DLD1 (cell line): ENCODE results near the gene UBN1.
"Not testable (repeated sequence)": the region's sequence is repeated elsewhere in the genome, so short reads cannot be mapped to it uniquely, and the experiment has no call there.

ENCODE experiments used
- in situ Hi-C: cut with HindIII; loops from 2 replicates; pipeline ENCODE4 v1.10.0; 2017; ENCODE audit warnings: low sequenced_read_pairs

UBN1 gene

DNA sequence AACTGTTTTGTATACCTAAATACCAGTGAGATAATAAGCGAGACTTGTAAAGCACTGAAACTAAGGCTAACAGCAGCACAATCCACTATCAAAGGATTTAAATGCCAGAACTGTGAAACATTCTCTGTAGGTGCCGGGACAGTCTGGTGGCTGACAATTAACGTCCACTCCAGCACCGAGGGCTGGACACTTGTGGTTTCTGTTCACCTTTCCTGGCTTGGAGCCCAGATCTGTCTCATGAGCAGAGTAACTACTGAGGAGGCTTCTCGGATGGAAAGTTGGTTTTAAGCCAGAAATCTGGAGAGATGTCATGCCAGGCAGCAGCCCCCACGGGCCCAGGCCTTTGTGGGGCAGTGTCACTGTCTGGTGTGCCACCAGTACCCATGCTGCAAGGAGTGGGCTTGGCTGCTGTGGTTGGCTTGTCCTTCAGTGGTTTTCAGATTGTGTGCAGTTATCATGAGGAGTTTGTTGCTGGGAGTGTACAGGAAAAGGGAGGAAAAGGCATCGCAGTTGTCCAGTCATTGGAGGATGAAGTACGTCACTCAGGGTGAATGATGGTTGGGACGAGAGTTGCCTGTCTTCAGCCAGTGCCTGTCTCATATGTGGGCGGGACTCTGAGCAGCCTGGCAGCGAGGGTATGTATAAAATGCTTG is 35.5 kb downstream of the UBN1 start:
- in situ Hi-C loops: no loop called here

DNA sequence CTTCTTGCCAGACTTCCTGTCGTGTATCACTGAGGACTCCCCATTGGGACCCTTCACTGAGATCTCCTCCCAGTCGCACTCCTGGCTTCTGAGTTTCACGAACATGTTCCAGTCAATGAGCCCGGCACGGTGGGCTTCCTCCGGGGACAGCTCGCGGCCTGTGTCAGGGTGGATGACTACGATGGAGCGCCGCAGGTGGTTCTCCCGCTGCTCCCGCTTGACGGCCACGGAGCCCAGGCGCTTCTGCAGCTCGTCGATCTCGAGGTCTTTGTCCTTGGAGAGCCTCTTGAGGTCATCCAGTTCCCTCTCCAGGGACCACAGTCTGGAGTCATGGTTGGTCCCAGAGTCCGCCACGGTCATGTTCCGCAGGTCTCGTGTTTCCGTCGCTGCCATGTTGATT is 36.2 kb downstream of the UBN1 start:
- in situ Hi-C loops: no loop called here

DNA sequence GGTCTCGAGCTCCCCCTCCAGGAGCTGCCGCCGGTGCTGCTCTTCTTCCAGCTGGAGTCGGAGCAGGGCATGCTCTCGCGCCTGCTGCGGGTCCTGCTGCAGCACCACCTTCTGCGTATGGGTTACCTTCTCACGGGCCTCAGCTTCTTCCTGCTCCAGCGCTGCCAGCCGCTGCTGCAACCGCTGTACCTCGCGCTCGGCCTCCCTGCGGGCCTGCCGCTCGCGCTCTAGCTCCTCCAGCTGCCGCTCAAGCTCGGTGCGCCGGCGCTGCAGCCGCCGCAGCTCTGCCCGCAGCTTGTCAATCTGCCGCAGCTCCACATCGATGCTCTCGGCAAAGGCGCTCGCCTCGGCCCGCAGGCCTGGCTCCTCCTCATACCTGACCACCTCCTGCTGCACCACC is 36.9 kb downstream of the UBN1 start:
- in situ Hi-C loops: no loop called here

DNA sequence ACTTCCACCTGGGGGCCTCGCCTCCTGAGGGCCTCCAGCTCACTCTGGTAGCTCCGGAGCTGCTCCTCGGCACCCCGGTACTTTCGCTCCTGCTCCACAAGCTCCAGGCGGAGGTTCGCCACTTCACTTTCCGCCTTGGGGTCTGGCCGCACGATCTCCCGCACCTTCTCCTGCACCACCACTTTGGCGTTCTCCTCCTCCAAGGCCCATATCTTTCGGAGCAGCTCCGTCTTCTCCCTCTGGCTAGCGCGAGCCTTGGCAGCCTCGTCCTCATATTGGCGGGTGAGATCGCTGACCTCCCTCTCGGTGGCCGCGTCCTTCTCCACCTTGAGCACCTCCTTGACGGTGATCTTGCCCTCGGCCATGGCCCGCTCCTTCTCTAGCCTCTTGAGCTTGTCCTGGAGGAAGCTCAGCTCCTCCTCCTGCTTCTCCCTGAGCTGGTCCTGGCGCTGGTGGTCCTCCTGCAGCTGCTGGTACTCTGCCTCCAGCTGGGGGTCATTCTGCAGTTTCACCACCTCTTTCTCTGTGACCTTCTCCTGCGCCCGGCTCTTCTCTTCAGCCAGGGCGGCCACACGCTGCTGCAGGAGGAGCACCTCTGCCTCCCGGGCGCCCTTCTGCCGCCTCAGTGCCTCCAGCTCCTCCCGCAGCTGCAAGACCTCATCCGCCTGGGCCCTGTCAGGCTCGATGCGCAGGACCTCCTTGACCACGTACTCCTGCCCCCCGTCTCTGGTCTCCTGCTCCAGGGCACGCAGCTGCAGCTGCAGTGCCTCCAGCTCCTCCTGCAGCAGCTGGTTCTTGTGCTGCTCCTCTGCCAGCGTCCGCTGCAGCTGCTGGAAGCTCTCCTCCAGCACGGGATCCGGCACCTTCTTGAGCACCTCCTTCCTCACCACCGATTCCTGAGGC is 37.9 kb downstream of the UBN1 start:
- in situ Hi-C loops: no loop called here

DNA sequence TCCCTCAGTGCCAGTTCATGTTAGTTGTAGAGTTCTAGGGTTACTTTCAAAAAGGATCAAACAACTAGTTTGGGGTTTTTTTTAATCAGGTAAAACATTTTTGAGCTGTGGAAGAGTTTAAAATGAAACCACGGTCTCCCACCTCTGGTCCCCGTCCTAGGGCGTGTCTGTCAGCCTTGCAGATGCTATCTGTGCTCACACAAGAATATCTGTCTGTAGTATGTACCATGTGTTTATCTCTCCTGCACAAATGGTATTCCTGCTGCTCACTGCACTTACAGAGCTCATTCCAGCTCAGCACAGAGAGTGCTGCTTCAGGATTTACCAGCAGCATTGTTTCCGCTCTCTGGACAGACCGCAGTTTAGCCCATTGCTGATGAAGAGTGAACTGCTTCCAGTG is 38.9 kb downstream of the UBN1 start:
- in situ Hi-C loops: no loop called here

DNA sequence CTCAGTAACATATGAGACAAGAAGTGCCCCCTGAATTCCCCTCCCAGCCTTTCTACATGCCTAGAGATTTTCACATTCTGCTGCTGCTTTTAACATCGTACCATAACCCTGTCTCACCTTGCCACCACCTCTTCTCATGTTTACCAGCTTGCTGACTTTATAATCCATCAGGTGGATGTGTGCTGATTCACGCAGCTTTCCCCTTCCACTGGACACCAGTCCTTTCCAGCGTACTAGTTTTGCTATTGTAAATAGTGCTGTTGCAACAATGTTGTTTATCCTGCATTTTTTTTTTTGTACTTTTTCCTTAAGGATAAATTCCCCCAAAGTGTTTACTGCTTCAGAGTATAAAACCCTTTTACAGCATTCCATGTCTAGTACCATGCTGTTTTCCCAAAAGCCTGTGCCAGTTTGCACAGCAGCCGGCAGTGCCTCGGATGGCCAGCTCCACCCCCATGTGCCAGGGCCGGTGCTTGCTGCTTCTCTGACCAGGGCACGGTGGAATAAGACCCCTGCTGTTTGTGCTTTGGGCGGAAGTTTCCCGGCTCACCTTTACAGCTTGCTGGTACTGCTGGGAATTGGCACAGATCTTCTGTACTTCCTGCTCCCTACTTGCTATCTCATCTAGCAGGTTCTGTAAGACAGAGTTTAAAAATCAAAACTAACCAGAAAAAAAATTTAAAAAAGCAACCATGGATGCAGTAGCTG is 41.3 kb downstream of the UBN1 start:
- in situ Hi-C loops: no loop called here

DNA sequence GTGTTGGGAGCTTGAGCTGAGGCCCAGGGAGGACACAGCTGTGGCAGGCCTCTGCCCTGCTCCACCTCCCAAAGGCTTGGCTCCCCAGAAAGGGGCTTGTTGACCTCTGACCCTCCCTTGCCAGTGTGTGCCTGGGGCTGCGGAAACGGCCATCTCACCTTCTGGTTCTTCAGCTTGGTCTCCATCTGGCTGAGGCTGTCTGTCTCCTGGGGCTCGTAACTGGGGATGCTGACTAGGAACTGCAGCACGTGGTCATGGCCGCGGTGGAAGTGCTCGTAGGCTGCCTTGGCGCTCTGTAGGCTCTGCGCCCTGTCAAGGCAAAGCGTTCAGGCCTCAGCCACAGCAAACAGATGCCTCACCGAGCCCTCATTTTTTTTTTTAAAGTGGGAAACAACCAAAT is 42.7 kb downstream of the UBN1 start:
- in situ Hi-C loops: no loop called here

DNA sequence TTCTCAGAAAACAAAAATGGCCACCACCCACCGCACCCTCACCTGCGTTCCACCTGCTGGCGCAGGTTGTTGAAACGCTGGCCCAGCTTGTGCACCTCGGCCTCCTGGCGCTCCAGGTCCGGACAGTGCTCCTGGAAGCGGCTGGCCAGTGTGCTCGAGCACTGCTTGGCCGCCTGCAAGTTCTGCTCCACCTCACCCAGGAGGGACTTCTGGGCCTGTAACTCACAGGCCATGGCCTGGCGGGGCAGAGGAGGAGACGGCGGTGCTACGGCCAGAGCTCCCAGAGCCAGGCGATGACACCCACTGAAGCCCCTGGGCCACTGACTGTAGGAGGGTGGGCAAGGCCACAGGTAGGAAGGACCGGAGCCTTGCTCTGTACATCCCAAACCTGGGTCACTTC is 43.4 kb downstream of the UBN1 start:
- in situ Hi-C loops: no loop called here

DNA sequence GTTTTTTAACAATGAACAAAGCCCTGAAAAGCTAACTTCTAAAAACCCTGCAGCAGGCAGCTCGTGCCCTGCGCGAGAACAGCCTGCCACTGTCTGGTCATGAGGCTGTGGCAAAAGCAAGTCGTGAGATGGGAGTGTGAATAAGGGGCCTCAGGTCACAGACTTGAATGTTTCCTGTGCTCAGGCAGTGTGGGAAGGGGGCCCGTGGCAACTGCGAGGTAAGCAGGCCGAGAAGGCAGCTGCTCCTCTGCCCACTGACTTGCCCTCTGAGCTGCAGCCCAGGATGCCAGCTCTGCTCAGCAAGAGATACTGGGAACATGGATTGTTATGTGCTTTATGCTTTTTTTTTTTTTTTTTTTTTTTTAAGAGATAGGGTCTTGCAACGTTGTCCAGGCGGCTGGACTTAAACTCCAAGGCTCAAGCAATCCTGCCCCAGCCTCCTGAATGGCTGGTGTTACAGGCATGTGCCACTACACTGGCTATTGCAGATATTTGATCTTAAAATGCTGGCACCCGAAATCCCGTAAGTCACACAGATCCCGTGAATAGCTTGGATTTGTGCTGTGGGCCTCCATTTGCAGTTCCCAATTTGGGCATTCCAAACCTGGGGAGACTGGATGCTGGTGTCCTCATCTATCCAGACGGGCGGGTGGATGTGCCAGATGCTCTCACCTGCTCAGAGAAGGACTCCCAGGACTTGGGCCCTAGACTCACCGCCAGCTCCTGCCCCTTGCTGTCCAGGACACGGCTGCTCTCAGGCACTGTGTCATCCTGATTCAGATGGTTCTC is 44.0 kb downstream of the UBN1 start:
- in situ Hi-C loops: no loop called here

DNA sequence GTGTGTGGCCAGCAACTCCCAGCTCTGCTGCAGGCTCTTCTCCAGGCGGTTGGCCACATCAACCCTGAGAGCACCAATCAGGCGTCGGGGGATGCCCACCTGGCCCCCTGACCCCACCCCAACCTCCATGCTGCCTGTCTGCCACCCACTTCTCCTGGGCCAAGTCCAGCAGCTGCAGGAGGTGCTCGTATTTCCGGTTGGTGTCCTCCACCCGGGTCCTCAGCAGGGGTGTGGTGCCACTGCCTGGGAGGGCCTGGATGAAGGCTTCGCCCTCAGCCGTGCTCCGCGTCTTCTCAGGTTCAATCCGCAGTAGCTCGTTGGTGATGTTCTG is 44.6 kb downstream of the UBN1 start:
- in situ Hi-C loops: no loop called here

DNA sequence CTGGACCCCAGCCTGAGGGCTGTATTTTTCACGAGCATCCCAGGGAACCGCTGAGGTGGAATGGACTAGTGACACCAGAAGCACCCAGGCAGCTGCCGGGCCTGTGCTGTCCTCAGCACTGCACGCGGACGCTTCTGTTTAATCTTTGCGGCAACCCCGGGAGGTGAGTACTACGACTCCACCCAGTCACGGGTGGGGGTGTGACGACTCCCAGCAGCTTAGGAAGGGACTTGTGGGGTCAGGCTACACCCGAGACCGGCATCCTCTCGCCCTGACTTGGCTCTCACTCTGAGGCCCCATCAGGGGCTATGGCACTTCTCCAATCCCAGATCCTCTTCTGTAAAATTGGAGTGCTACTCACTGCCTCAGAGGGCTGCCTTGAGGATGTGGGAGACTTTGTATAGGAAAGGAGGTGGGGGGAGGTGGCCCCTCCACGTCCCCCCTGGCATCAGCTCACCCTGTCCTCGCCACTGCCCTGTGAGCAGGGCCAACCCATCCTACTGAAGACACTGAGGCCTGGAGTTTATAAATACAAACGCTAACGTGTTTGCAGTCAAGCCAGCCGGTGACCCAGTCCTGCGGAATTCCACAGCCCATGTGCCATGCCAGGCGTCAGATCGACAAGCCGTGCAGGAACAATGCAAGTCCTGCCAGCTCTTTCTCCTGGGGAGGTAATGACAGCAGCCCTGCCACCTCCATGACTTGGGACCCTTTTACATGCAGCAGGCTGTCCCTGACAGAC is 45.3 kb downstream of the UBN1 start:
- in situ Hi-C loops: no loop called here

DNA sequence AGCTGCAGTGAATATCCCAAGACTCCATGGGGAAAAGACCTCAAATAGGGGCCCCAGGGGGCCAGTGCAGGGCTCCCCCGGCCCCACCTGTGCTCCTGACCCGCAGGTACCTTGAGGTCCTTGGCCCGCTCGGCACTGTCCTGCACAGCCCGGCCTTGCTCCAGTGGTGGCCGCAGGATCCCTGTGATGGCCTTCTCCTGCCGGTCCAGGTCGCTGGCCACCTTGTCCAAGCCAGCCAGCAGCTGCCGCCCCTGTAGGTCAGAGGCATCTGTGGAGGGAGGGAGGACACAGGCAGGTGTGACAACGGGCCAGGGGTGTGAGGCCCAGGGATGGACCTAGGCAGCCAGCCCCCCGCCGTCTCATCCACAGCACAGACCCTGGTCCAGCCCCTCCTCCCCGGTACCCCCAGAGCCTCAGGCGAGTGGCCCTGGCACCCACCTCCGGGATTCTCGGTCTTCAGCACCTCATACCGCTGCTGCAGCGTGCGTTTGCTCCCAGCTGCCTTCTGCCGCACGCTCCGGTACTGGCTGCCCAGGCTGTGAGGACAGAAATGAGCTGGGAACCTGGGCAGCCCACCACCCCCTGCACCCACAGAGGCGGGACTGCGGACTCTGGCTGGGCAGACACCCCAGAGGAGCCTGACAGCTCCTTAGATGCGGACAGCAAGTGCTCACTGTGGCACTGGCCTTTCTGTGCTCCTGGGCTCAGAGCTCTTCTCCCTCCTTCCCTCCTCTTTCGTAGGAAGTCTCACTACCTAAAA is 46.0 kb downstream of the UBN1 start:
- in situ Hi-C loops: no loop called here

DNA sequence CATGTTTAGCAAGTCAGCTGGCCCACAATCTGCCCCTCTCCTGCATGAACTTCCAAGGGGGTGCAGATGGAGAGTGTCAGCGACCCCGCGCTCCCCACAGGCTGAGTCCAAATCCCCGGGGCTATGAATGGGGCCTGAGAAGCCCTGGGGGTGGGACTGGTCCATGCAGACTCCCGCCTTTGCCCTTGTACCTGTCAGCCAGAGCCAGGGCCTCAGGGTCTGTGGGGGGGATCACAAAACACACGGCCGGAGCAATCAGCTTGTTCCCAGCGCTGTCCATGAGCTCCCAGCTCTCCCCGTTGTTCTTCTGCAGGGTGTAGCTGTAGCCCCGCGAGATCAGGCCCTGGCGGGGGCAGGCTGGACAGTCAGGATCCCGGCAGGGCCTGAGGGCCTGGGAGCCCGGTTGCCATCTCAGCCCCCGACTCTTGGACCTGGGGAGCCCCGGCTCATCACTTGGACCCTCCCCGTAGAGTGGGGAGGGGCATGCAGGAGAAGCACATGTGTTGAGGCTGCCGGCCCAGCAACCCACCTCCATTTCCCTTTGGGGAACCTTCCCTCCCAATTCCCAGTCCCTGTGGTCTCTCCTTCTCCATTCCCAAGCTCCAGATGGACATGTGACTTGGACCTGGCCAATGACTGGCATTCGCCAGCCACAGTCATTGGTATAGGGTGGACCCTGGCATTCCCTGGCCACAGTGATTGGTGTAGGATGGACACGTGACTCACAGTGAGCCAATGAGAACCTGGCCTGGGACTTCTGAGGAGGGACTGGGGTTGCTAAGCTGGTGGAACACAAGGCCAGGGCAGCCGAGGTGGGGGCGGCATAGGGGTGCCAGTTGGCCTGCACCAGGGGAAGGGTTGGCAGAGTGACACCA is 47.2 kb downstream of the UBN1 start:
- in situ Hi-C loops: no loop called here

DNA sequence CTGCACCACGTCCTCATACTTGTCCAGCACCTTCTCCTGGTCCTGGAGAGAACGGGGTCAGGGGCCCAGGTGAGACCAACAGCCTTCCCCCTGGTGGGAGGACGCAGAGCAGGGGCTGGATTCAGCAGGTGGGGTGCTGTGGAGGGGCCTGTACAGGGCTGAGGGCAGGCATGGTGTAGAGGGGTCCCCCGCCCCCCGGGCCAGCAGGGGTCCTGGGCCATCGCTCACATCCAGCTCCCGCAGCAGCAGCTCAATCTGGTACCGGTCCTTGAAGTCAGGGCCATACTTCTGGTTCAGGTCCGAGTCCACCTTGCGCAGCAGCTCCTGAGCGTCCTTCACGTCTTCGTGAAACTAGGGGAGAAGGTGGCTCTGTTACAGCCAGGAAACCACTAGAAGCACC is 48.1 kb downstream of the UBN1 start:
- in situ Hi-C loops: no loop called here

DNA sequence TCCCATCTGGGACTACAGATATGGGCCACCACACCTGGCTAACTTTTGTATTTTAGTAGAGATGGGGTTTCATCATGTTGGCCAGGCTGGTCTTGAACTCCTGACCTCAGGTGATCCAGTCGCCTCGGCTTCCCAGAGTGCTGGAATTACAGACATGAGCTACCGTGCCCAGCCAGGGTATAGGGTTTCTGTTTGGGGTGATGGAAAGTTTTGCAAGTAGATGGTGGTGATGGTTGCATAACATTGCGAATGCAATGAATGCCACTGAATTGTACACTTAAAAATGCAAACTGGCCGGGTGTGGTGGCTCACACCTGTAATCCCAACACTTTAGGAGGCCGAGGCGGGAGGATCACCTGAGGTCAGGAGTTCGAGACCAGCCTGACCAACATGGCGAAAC is 49.5 kb downstream of the UBN1 start:
- in situ Hi-C loops: not testable (repeated sequence)

DNA sequence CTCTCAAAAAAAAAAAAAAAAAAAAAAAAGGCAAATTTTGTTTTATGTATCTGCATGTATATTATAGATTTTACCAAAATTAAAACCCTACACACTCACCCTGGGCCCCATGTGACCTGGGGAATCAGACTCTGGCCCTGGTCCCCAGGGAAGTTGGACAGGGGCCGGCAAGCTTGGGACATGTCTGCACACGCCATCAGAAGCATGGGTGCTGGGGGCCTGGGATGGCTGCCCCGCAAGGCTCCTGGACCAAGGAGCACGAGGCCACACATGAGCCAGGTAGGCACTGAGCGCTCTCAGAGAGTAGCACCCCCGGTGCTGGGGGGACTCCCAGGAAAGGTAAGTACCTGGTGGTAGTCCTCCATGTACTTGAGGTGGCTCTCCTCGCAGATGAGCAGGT is 50.0 kb downstream of the UBN1 start:
- in situ Hi-C loops: no loop called here

DNA sequence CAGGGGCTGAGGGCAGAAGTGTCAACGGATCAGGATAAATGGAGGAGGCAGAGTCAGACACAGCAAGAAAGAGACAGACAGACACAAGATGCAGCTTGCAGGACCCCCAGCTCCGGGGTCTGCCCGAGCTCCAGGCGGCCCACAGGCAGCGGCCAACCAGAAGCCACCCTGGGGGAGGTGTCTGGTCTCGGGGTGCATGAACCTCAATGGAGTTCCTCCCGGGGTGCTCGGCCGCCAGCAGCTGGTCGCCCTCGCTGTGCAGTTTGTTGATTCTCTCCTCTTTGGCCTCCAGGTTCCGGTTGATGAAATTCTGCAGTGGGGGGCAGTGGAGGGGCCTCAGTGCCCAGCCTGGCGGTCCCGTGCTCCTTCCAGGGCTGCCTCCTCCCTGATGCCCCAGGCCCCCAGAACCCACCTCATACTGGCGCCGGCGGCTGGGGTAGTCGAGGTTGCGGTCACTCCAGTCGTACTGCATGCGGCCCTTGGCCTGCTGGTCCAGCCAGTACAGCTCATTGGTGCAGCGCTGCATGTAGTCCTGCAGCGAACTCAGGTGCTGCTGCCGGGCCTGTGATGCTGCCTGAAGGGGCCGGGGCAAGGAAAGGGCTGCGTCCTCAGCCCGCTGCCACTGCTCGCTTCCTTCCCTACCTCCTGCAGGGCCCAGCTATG is 51.7 kb downstream of the UBN1 start:
- in situ Hi-C loops: no loop called here

DNA sequence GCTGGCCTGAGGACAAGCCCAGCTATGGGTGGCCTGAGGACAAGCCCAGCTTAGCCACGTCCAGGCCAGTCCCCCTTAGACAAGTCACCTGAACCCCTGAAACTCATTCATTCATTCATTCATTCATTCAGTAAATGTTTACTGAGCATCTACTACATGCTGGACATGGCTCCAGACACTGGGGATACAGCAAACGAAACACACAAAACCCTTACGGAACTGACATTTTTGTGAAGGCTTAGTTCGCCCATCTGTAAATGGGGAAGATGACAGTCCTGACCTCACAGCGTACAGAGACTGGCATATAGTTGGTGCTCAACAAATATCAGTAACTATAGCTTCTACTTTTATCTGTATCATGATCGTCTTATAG is 52.2 kb downstream of the UBN1 start:
- in situ Hi-C loops: no loop called here
